ACHN (cell line): ENCODE data around the gene FBXW8.

Experiments
- DNase-seq: peaks from one replicate; pipeline ENCODE4 v3.0.0-alpha.2; 2015
- in situ Hi-C: cut with HindIII; loops from 2 replicates; pipeline ENCODE4 v1.10.0; 2017; ENCODE audit warnings: low sequenced_read_pairs, low pct_ligation_motif_present, low pct_unique_long_range_greater_than_20kb

The FBXW8 gene

GRCh38 chr12:117073611-117074010 is 162.9 kb downstream of the FBXW8 start:
- in situ Hi-C loops, result no loop called here
- no peak for DNase-seq

GRCh38 chr12:117076410-117077372 is 165.9 kb downstream of the FBXW8 start:
- no peak for DNase-seq
- in situ Hi-C loops, result no loop called here

GRCh38 chr12:117079487-117079886 is 168.7 kb downstream of the FBXW8 start:
- in situ Hi-C loops, result no loop called here
- DNase-seq, result no peak

GRCh38 chr12:117080661-117081144 is 170.0 kb downstream of the FBXW8 start:
- in situ Hi-C loops, result no loop called here
- no peak for DNase-seq
